MG63 (cell line): ENCODE results near the gene TH. TPM values are rescaled to one million over a fixed set of nuclear protein-coding genes. Genes with fewer than 3 reads are reported as not detected.
"Not testable (repeated sequence)": the region's sequence is repeated elsewhere in the genome, so short reads cannot be mapped to it uniquely, and the experiment has no call there.

Source experiments
- DNase-seq: peaks from one replicate; pipeline ENCODE4 v3.0.0-alpha.2; 2020
- H3K27me3 ChIP-seq: fragments of 250-450 bp; sonication (Bioruptor Pico); 2 replicates; pipeline ENCODE4 v1.5.1; 2020; ENCODE audit warnings: mild to moderate bottlenecking, moderate library complexity
- H3K36me3 ChIP-seq: fragments of 250-450 bp; sonication (Bioruptor Pico); 2 replicates; pipeline ENCODE4 v1.5.1; 2020; ENCODE audit warnings: mild to moderate bottlenecking, moderate library complexity
- H3K4me3 ChIP-seq: fragments of 250-450 bp; sonication (Bioruptor Pico); 2 replicates; pipeline ENCODE4 v1.5.1; 2020; ENCODE audit warnings: mild to moderate bottlenecking, moderate library complexity
- H3K9me3 ChIP-seq: fragments of 250-450 bp; sonication (Bioruptor Pico); 2 replicates; pipeline ENCODE4 v1.5.1; 2020; ENCODE audit warnings: mild to moderate bottlenecking, moderate library complexity
- total RNA-seq: library from RNA; depleted of rRNA; stranded (reverse); fragments of >200 nt; shearing (Covaris generic); gene quantifications from 2 replicates; pipeline ENCODE4 v1.2.3, GENCODE V29; 2014; ENCODE audit warnings: low replicate concordance

TH gene
- total RNA-seq, 1 experiment from 2014 or later = not detected

DNA sequence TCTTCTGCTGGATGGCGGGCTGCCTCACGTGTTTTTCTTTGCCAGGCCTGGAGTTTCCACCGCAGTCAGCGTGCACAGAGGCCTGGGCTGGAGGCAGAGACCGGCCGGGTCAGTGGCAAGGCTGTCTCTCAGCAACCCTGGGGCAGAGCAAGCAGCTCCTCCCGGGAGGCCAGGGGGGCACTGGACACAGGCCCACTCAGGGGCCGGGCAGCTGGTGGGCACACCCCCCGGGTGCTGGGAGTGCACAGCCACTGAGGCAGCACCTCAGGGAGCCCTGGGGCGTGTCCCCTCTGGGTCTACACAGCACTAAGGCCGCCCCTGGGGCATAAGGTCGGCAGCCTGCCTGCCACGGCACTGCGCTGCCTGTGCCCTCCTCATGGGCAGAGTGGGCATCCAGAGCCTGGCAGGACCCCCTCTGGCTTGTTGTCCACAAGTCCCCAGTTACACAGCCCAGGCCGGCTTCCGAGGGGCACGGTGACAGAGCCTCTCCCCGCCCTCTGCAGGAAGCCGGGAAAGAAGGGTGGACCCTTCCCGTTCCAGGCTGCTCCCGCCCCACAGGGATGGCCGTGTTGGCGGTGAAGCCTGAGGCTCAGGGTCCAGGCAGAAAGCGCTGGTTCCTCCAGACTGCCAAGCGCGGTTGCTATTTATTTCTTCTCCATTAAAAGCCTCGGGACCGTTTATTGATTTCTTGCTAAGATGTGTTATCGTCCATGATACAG is 18.5 kb upstream of the TH start:
- no peaks in the 10 kb centered on the region for H3K9me3 ChIP-seq
- no peak for DNase-seq
- H3K4me3 ChIP-seq = no peak overlapping the region
- no peaks in the 10 kb centered on the region for H3K27me3 ChIP-seq
- no peaks in the 10 kb centered on the region for H3K36me3 ChIP-seq

GRCh38 chr11:2188745-2189144 is 17.1 kb upstream of the TH start:
- Histone ChIP-seq H3K9me3 (no peaks in the 10 kb centered on the region), H3K27me3 (no peaks in the 10 kb centered on the region), H3K36me3 (no peaks in the 10 kb centered on the region), H3K4me3 (no peak overlapping the region)
- no peak for DNase-seq

- Histone ChIP-seq H3K9me3 (no peaks in the 10 kb centered on the region), H3K4me3 (no peak overlapping the region), H3K27me3 (no peaks in the 10 kb centered on the region), H3K36me3 (no peaks in the 10 kb centered on the region)
- no peak for DNase-seq
Measured at GRCh38 chr11:2187280-2187707, 15.7 kb upstream of the TH start.

GRCh38 chr11:2186669-2187279 is 15.2 kb upstream of the TH start:
- Histone ChIP-seq H3K9me3 (no peaks in the 10 kb centered on the region), H3K27me3 (no peaks in the 10 kb centered on the region), H3K4me3 (no peak overlapping the region), H3K36me3 (no peaks in the 10 kb centered on the region)
- DNase-seq = no peak

DNA sequence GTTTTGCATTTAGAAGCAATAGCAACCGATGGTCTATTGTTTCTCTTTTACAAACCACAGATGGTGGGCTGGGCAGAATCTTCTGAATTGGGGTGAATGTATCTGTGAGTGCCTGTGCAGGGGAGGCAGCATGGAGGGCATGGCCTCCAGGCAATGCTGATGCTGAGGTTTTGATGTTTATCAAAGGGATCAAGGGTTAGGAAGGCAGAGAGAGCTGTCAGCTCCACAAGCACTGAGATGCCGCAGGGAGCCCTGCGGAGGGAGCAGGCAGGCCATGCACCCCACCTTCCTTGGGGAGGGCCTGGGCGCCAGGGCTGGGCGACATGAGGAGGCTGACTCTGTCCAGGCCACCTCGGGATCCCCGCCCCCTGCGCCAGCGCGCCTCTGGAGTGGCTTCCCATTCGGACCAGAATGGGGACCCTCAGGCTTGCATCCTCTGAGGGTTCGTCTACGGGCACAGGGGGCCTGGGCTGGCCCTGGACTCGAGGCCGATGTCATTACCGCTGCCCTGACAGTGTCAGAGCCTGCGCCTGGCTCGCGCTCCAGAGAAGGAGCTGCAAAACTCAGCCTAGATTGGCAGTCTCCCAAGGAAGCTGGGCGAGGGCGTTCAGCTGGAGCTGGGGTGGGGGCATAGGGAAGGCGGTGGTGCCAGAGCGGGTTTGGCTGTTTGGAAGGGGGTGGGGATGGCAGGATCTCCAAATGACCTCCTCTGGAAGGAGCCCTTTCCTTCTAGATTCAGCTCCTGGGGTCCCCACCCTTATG is 13.9 kb upstream of the TH start:
- no peak overlapping the region for H3K4me3 ChIP-seq
- DNase-seq = peak; percentile 10
- H3K36me3 ChIP-seq = no peaks in the 10 kb centered on the region
- H3K27me3 ChIP-seq = no peaks in the 10 kb centered on the region
- no peaks in the 10 kb centered on the region for H3K9me3 ChIP-seq

GRCh38 chr11:2182692-2183474 is 11.3 kb upstream of the TH start:
- Histone ChIP-seq H3K9me3 (no peaks in the 10 kb centered on the region), H3K4me3 (no peak overlapping the region), H3K27me3 (no peaks in the 10 kb centered on the region), H3K36me3 (no peaks in the 10 kb centered on the region)
- DNase-seq = no peak

DNA sequence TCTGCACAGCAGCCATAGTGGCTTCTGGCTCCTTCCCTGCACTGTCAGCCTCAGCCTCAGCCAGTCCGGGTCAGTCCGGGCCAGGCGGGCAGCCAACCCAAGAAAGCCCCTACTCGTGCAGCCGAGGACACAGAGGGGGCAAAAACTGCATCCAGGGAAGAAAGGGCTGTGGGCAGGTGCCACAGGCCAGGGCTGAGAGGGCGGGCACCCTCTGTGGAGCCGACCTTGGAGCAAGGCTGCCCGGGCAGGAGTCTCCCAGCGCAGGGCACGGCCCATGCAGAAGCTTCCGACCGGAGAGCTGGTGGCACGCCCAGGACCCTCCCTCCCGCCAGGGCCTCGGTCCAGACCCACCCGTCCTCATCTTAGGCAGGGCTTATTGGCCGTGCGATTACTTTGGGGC is 10.5 kb upstream of the TH start:
- no peaks in the 10 kb centered on the region for H3K9me3 ChIP-seq
- H3K4me3 ChIP-seq = no peak overlapping the region
- no peak for DNase-seq
- H3K36me3 ChIP-seq = no peaks in the 10 kb centered on the region
- H3K27me3 ChIP-seq = no peaks in the 10 kb centered on the region

- no peak for DNase-seq
- no peak overlapping the region for H3K4me3 ChIP-seq
- H3K36me3 ChIP-seq = no peaks in the 10 kb centered on the region
- H3K27me3 ChIP-seq = no peaks in the 10 kb centered on the region
- H3K9me3 ChIP-seq = no peaks in the 10 kb centered on the region
Measured at GRCh38 chr11:2180789-2181370, 9.3 kb upstream of the TH start.

DNA sequence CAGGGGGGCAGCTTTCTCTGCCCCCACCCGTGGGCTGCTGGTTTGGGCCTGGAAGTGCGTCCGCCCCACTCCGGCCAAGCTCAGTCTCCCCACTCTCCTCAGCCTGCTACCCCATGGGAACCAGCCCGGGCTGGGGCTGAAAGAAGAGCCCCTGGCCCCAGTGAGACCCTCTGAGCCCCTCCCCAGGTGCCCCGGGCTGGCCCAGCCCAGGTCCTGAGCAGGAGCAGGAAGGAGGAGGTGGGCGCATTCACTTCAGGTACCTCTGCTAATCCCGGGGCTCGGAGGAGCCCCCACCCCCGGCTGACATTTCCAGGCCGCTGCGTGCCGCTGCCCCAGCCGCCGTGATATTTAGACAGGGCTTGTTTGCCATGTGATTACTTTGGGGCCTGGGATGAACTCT is 8.7 kb upstream of the TH start:
- H3K9me3 ChIP-seq = no peaks in the 10 kb centered on the region
- no peaks in the 10 kb centered on the region for H3K27me3 ChIP-seq
- no peak overlapping the region for H3K4me3 ChIP-seq
- no peak for DNase-seq
- no peaks in the 10 kb centered on the region for H3K36me3 ChIP-seq

GRCh38 chr11:2179516-2179915 is 7.9 kb upstream of the TH start:
- no peaks in the 10 kb centered on the region for H3K27me3 ChIP-seq
- no peaks in the 10 kb centered on the region for H3K36me3 ChIP-seq
- DNase-seq = no peak
- H3K4me3 ChIP-seq = no peak overlapping the region
- no peaks in the 10 kb centered on the region for H3K9me3 ChIP-seq

- Histone ChIP-seq H3K9me3 (no peaks in the 10 kb centered on the region), H3K4me3 (no peak overlapping the region), H3K36me3 (no peaks in the 10 kb centered on the region), H3K27me3 (no peaks in the 10 kb centered on the region)
- peak; percentile 63 for DNase-seq
Measured at GRCh38 chr11:2178906-2179494, 7.4 kb upstream of the TH start.

GRCh38 chr11:2178055-2178773 is 6.6 kb upstream of the TH start:
- DNase-seq, H3K9me3 ChIP-seq, H3K36me3 ChIP-seq, H3K27me3 ChIP-seq, H3K4me3 ChIP-seq: not testable (repeated sequence)

- Histone ChIP-seq H3K36me3 (no peaks in the 10 kb centered on the region), H3K27me3 (no peaks in the 10 kb centered on the region), H3K9me3 (no peaks in the 10 kb centered on the region), H3K4me3 (no peak overlapping the region)
- DNase-seq = no peak
Measured at GRCh38 chr11:2177076-2177475, 5.5 kb upstream of the TH start.

- Histone ChIP-seq H3K4me3 (no peak overlapping the region), H3K36me3 (no peaks in the 10 kb centered on the region), H3K9me3 (no peaks in the 10 kb centered on the region), H3K27me3 (no peaks in the 10 kb centered on the region)
- DNase-seq = no peak
Measured at GRCh38 chr11:2176389-2176900, 4.8 kb upstream of the TH start.

DNA sequence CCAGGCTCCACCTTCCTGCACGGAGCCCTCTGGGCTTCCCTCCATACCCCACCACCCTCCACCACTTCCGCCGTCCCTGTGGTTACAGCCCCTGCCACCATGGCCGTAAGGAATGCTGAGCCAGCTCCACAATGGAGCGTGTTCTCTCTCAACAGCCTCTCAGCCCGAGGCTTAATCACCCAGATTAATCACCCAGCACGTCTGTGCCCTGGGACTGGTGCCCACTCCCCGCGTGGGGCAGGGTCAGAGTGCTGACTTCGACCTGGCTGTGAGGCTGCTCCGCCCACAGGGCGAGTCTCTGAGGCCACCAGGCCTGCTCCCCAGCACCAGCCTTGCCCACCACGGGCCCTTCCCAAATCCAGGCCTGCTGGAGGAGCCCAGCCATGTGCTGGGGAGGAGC is 4.0 kb upstream of the TH start:
- Histone ChIP-seq H3K4me3 (no peak overlapping the region), H3K9me3 (no peaks in the 10 kb centered on the region), H3K27me3 (no peaks in the 10 kb centered on the region), H3K36me3 (no peaks in the 10 kb centered on the region)
- peak; percentile 76 for DNase-seq

- Histone ChIP-seq H3K36me3 (no peaks in the 10 kb centered on the region), H3K27me3 (no peaks in the 10 kb centered on the region), H3K9me3 (no peaks in the 10 kb centered on the region), H3K4me3 (no peak overlapping the region)
- DNase-seq = no peak
Measured at GRCh38 chr11:2174361-2174760, 2.7 kb upstream of the TH start.
